Psoas muscle (tissue), 8 donors: ENCODE results near the gene WASHC3. TPM values are rescaled to one million over a fixed set of nuclear protein-coding genes. Genes with fewer than 3 reads are reported as not detected.
"Not testable (repeated sequence)": the region's sequence is repeated elsewhere in the genome, so short reads cannot be mapped to it uniquely, and the experiment has no call there.

Experiments
- ATAC-seq, 4 donors: fragments of 200-7000 bp; cut with Tn5 transposase; one replicate each; pipeline ENCODE4 v1.9.1; 2020; ENCODE audit warnings: moderate library complexity in 3 of 4, mild to moderate bottlenecking in 2 of 4
- DNase-seq, 2 donors: peaks; one replicate each; pipeline ENCODE4 v3.0.0-alpha.2; 2020
- H3K27ac ChIP-seq: fragments of 200-600 bp; one replicate; pipeline ENCODE4 v1.8.0; 2022
- H3K27me3 ChIP-seq, 3 donors: fragments of 200-600 bp in 1 of 3; one replicate each; pipeline versions ENCODE4 v1.6.1 to v1.8.0; 2013 to 2022; ENCODE audit warnings: low read length in 2 of 3, mild to moderate bottlenecking in 2 of 3, moderate library complexity in 1 of 3; ENCODE audit not compliant: insufficient read depth in 3 of 3
- H3K36me3 ChIP-seq, 2 donors: fragments of 200-600 bp in 1 of 2; one replicate each; pipeline versions ENCODE4 v1.6.1 to v1.8.0; 2013 to 2022; ENCODE audit warnings: low read depth in 1 of 2, mild to moderate bottlenecking in 1 of 2, moderate library complexity in 1 of 2; ENCODE audit not compliant: insufficient read depth in 1 of 2
- H3K4me1 ChIP-seq: fragments of 200-600 bp; one replicate; pipeline ENCODE4 v1.8.0; 2022
- H3K4me3 ChIP-seq: fragments of 200-600 bp; one replicate; pipeline ENCODE4 v1.8.0; 2022; ENCODE audit warnings: mild to moderate bottlenecking
- H3K9me3 ChIP-seq: fragments of 200-600 bp; one replicate; pipeline ENCODE4 v1.8.0; 2022
- WGBS, 3 donors: extraction: QIAGEN DNeasy Blood & Tissue Kit; methylation state at CpG; one replicate each; pipeline versions ENCODE4 v1.1.6 to v1.1.7; 2013; 5-methylcytosine and 5-hydroxymethylcytosine counted together
- intact Hi-C, 2 donors: fragments of 100-400 bp; cut with DNase I; formaldehyde crosslinking; loops; one replicate each; pipeline versions ENCODE4 v1.11.0 to v1.14.2; 2022
- polyA plus RNA-seq, 3 donors: library from polyadenylated mRNA; stranded (reverse); fragments of 200-250 nt; gene quantifications; one replicate each; pipeline ENCODE4 v1.2.3, GENCODE V29; 2013
- total RNA-seq, 4 donors: library from RNA; stranded (reverse); fragmentation: NEBNext Ultra II Directional in 2 of 4; extraction: Animal tissue kit (Norgen Biotek cat#: 25700) in 2 of 4; gene quantifications; one replicate each; pipeline versions ENCODE4 v1.2.1 to v1.2.4, GENCODE V29; 2021 to 2023
- TF ChIP-seq, protein P1 (sequence below): fragments of 200-600 bp; IDR thresholded peaks from one replicate; pipeline ENCODE4 v1.8.0; 2022; ENCODE audit warnings: antibody characterized with exemption
- donor health status: healthy with polysubstance abuse.
- donor health status: DM: no; HTN: no; CAD: no; lungs with moderate emphysema.
- donor health status: Bipolar disorder and iron deficiency.
- donor health status: healthy.
- donor health status: DM: yes; HTN: yes; CAD: no.
- donor health status: DM: no; HTN: no; CAD: no.
- donor health status: DM: no; HTN: no; CAD: no.
- donor health status: DM: yes; HTN: yes; CAD: no.

Gene WASHC3
- total and polyA plus RNA-seq, 7 donors = 25.6 to 71.2 (median 32.7) TPM

GRCh38 chr12:102023343-102023930 lies 38.4 kb downstream of the WASHC3 start:
- no peak overlapping the region for H3K27ac ChIP-seq
- no peak for ATAC-seq
- peaks cover 0 to 39% of the 10 kb centered on the region in 2 donors for H3K36me3 ChIP-seq
- TF ChIP-seq, protein P1, sequence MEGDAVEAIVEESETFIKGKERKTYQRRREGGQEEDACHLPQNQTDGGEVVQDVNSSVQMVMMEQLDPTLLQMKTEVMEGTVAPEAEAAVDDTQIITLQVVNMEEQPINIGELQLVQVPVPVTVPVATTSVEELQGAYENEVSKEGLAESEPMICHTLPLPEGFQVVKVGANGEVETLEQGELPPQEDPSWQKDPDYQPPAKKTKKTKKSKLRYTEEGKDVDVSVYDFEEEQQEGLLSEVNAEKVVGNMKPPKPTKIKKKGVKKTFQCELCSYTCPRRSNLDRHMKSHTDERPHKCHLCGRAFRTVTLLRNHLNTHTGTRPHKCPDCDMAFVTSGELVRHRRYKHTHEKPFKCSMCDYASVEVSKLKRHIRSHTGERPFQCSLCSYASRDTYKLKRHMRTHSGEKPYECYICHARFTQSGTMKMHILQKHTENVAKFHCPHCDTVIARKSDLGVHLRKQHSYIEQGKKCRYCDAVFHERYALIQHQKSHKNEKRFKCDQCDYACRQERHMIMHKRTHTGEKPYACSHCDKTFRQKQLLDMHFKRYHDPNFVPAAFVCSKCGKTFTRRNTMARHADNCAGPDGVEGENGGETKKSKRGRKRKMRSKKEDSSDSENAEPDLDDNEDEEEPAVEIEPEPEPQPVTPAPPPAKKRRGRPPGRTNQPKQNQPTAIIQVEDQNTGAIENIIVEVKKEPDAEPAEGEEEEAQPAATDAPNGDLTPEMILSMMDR = no peak
- DNase-seq = no peak
- H3K4me1 ChIP-seq = peaks cover 3% of the 10 kb centered on the region
- no peaks in the 10 kb centered on the region for H3K9me3 ChIP-seq
- H3K4me3 ChIP-seq = no peak overlapping the region
- WGBS, 3 donors = 84 to 93% (median 88%) methylated on average over 3 of the region's 3 CpGs
- intact Hi-C loops = no loop called here
- H3K27me3 ChIP-seq = no peaks in the 10 kb centered on the region

- peaks cover 3% of the 10 kb centered on the region for H3K4me1 ChIP-seq
- H3K9me3 ChIP-seq = no peaks in the 10 kb centered on the region
- no peaks in the 10 kb centered on the region for H3K27me3 ChIP-seq
- DNase-seq (no peak), ATAC-seq (no peak)
- H3K36me3 ChIP-seq = peaks cover 0 to 42% of the 10 kb centered on the region in 2 donors
- TF ChIP-seq, protein P1 = no peak
- 92 to 100% (median 94%) methylated on average over 1 of the region's 1 CpG for WGBS, 3 donors
- intact Hi-C loops = no loop called here
- no peak overlapping the region for H3K27ac ChIP-seq
- H3K4me3 ChIP-seq = no peak overlapping the region
These were observed 39.5 kb downstream of the WASHC3 start for GRCh38 chr12:102022286-102022685.

DNA sequence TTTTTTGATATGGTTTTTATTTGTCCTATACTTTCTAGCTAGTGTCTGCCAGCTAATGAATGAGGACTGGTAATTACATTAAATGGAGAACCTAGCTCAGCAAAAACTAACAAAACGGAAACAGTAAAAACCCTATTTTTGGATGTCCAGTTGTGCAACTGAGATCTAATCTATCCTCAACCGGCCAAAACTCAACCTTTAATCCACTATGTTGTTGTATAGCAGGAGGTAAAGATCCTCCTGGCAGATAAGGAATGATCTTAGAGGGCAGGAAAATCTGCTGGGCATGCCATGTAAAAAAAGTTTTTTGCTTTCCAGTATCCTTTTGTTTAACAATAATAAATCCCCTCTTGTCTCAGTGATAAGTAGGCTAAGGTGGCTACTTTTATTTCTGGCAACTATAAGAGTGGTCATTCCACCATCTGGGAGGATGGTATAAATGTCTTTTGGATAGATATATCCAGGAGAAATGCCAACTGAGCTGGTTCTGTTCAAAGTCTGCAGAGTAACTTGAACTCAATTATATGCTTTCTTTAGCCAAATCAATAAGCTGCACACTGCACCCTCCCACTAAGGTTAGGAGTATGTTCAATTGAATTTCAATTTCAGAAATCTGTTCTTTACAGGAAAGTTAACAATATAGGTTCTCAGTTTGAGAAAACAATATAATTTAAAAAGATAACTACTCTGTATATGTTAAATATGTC lies 40.1 kb downstream of the WASHC3 start:
- DNase-seq (no peak), ATAC-seq (no peak)
- 52 to 61% (median 59%) methylated on average over 2 of the region's 2 CpGs for whole genome bisulfite sequencing, 3 donors
- Histone ChIP-seq H3K27me3 (no peaks in the 10 kb centered on the region), H3K4me3 (no peak overlapping the region), H3K4me1 (peaks cover 3% of the 10 kb centered on the region), H3K27ac (no peak overlapping the region), H3K9me3 (no peaks in the 10 kb centered on the region), H3K36me3 (peaks cover 0 to 46% of the 10 kb centered on the region in 2 donors)
- TF ChIP-seq, protein P1 = no peak
- intact Hi-C loops = no loop called here

DNA sequence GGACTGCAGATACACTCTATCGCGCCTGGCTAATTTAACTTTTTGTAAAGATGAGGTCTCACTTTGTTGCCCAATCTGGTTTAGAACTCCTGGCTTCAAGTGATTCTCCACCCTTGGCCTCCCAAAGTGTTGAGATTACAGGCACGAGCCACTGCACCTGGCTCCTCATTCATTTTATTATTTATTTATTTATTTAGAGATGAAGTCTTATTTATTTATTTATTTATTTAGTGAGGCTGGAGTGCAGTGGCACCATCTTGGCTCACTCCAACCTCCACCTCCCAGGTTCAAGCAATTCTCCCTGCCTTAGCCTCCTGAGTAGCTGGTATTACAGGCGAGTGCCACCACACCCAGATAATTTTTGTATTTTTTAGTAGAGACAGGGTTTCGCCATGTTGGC lies 43.2 kb downstream of the WASHC3 start:
- H3K27ac ChIP-seq, H3K9me3 ChIP-seq, H3K4me3 ChIP-seq, H3K27me3 ChIP-seq, intact Hi-C loops, DNase-seq, ATAC-seq, H3K4me1 ChIP-seq: not testable (repeated sequence)
- WGBS, 3 donors = 94 to 99% (median 95%) methylated on average over 5 of the region's 5 CpGs
- H3K36me3 ChIP-seq = peaks cover 0 to 39% of the 10 kb centered on the region in 2 donors

- no peak overlapping the region for H3K27ac ChIP-seq
- intact Hi-C loops = no loop called here
- TF ChIP-seq, protein P1 = no peak
- H3K27me3 ChIP-seq = no peaks in the 10 kb centered on the region
- DNase-seq (no peak), ATAC-seq (no peak)
- WGBS, 3 donors = 86 to 94% (median 88%) methylated on average over 1 of the region's 1 CpG
- H3K36me3 ChIP-seq = peaks cover 3 to 52% of the 10 kb centered on the region in 2 donors
- no peak overlapping the region for H3K4me3 ChIP-seq
- H3K4me1 ChIP-seq = peaks cover under 1% of the 10 kb centered on the region
- H3K9me3 ChIP-seq = no peaks in the 10 kb centered on the region
These were observed 45.3 kb downstream of the WASHC3 start for GRCh38 chr12:102016472-102016871.
